MCF 10A (cell line): ENCODE measurements around the gene MS4A4A. TPM values are rescaled to one million over a fixed set of nuclear protein-coding genes. Genes with fewer than 3 reads are reported as not detected.
A peak's percentile ranks its signal among the peaks of the same experiment; 100 is the strongest.

Experiments used
- BruUV-seq: library from RNA; stranded (reverse); fragments of 400-500 nt; replicated peaks from 2 replicates; lab custom pipeline; 2021; lab: Mats Ljungman, UMichigan
- CTCF ChIA-PET: fragments of 300-600 bp; sonication (Branson Sonifier 250); formaldehyde crosslinking; extraction: SDS; loops from one replicate; lab custom pipeline; 2021; ENCODE audit warnings: antibody characterized with exemption, inconsistent platforms; lab: Yijun Ruan, JAX
- POLR2A ChIA-PET: fragments of 300-600, 350-650 bp; sonication (Branson Sonifier 250); formaldehyde crosslinking; extraction: SDS; loops from one replicate; lab custom pipeline; 2020; ENCODE audit warnings: antibody characterized with exemption, inconsistent platforms; lab: Yijun Ruan, JAX
- DNase-seq: peaks from one replicate; pipeline ENCODE4 v3.0.0-alpha.2; 2018; ENCODE audit not compliant: unreplicated experiment
- H3K27ac Mint-ChIP-seq: one replicate; pipeline ENCODE4 v1.8.0; 2022; ENCODE audit warnings: mild to moderate bottlenecking, low read depth, mixed read lengths; ENCODE audit not compliant: unreplicated experiment
- H3K27me3 Mint-ChIP-seq: one replicate; pipeline ENCODE4 v1.8.0; 2022; ENCODE audit warnings: mixed read lengths; ENCODE audit not compliant: insufficient read depth, unreplicated experiment
- H3K36me3 Mint-ChIP-seq: one replicate; pipeline ENCODE4 v1.8.0; 2022; ENCODE audit warnings: mild to moderate bottlenecking, moderate library complexity, mixed read lengths; ENCODE audit not compliant: insufficient read depth, unreplicated experiment
- H3K4me1 Mint-ChIP-seq: one replicate; pipeline ENCODE4 v1.8.0; 2022; ENCODE audit warnings: mixed read lengths; ENCODE audit not compliant: insufficient read depth, unreplicated experiment
- H3K4me3 Mint-ChIP-seq: one replicate; pipeline ENCODE4 v1.8.0; 2022; ENCODE audit warnings: mild to moderate bottlenecking, moderate library complexity, mixed read lengths; ENCODE audit not compliant: unreplicated experiment
- H3K9me3 Mint-ChIP-seq: one replicate; pipeline ENCODE4 v1.8.0; 2022; ENCODE audit warnings: mixed read lengths; ENCODE audit not compliant: unreplicated experiment
- intact Hi-C: fragments of 100-400 bp; cut with micrococcal nuclease; formaldehyde crosslinking; loops from 2 replicates; pipeline ENCODE4 v1.14.1; 2022
- total RNA-seq: library from RNA; stranded (reverse); gene quantifications from 2 replicates; pipeline ENCODE4 v1.2.3, GENCODE V29; 2022
- TF ChIP-seq, protein P1 (sequence below): fragments of 200-600 bp; IDR thresholded peaks from one replicate; pipeline ENCODE4 v1.8.0; 2022; ENCODE audit warnings: antibody characterized with exemption, mild to moderate bottlenecking; ENCODE audit not compliant: unreplicated experiment

The MS4A4A gene
- total RNA-seq, 1 experiment from 2014 or later, result not detected

DNA sequence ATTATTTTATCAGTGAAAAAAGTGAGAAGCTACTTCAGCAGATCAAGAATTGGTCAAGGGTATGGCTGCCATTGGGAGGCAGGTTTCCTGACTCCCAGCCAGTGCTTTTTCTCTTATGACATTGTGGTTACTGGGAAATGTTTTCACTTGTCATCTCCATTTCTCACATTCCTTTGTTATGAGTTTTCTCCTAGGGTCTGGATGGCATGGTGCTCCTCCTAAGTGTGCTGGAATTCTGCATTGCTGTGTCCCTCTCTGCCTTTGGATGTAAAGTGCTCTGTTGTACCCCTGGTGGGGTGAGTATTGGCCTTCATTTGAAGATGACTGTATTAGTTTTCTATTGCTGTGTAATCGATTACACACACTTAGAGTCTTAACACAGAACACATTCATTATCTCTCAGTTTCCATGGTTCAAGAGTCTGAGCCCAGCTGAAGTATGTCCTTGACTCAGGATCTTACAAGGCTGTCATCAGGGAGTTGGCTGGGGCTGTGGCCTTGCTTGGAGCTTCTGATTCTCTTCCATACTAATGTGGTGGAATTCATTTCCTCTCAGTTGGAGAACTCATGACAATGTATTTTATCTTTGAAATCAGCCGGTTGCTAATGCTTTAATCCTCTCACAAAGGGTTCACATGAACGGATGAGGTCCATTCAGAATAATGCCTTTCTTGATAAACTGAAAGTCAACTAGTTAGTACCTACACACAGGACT lies 25.6 kb downstream of the MS4A4A start:
- no peak overlapping the region for H3K27ac Mint-ChIP-seq
- H3K4me1 Mint-ChIP-seq, result peaks cover 7% of the 10 kb centered on the region
- no peaks in the 10 kb centered on the region for H3K36me3 Mint-ChIP-seq
- DNase-seq, result peak; percentile 36
- no TSS peak for BruUV-seq
- intact Hi-C loops, result no loop called here
- ChIA-PET POLR2A (no interaction called here), CTCF (interaction anchor here (0.7 kb wide), 1 partner anchor 313 kb away, joined by 3 read pairs; no protein-coding TSS in a partner anchor)
- no peak overlapping the region for H3K4me3 Mint-ChIP-seq
- H3K9me3 Mint-ChIP-seq, result no peaks in the 10 kb centered on the region
- H3K27me3 Mint-ChIP-seq, result no peaks in the 10 kb centered on the region
- TF ChIP-seq, protein P1, sequence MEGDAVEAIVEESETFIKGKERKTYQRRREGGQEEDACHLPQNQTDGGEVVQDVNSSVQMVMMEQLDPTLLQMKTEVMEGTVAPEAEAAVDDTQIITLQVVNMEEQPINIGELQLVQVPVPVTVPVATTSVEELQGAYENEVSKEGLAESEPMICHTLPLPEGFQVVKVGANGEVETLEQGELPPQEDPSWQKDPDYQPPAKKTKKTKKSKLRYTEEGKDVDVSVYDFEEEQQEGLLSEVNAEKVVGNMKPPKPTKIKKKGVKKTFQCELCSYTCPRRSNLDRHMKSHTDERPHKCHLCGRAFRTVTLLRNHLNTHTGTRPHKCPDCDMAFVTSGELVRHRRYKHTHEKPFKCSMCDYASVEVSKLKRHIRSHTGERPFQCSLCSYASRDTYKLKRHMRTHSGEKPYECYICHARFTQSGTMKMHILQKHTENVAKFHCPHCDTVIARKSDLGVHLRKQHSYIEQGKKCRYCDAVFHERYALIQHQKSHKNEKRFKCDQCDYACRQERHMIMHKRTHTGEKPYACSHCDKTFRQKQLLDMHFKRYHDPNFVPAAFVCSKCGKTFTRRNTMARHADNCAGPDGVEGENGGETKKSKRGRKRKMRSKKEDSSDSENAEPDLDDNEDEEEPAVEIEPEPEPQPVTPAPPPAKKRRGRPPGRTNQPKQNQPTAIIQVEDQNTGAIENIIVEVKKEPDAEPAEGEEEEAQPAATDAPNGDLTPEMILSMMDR, result no peak

DNA sequence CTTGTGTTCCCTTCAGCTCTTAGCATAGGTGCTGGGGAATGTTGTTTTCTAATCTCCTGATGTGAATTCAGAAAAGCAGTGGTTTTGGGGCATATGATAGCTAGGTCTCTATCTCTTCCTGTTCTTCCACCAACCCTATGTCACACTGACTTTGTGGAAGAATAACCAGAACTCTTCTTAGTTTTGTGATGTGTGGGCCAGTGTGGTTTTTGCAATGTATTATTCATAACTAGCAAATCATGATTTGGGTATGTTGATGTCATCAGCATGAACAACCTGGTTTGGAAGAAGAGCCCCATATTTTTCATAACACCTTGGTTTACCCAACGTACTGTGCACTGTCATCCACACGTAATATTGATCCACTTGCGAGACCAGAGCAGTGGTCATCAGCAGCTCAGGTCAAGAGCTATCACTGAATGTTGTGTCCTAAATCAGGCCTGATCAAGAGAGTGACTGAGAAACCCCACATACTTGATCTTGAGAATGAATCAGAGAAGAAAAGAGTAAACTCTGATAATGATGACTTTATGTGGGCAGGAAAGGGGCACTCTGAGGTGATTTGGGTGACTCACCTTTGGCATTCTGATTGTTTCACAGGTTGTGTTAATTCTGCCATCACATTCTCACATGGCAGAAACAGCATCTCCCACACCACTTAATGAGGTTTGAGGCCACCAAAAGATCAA lies 27.2 kb downstream of the MS4A4A start:
- POLR2A ChIA-PET, result no interaction called here
- CTCF ChIA-PET, result no interaction called here

DNA sequence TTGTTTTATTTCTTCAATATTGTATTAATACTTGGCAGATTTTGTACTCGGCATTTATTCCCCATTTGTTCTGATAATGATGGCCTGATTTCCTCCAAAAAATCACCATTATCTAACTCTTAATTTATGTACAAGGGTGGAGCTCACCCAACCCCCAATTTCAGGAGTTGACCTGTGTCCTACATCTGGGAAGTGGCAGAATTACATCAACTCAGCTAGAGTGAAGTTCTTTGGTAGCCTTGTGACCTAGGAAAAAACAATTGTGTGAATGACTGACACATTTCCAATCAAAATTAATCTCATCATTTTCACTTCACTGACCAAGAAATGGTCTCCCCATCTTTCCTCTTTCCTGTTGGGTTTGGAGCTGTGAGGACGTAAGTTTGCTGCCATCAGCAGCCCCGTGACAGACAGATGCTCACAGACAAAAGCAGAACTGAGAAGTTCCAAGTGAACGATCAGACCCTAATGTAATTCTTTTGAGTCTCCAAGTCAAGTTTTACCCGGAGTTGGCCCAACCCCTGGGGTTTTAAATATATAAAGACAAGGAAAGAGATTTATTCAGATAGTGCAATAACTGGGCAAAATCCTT lies 30.0 kb downstream of the MS4A4A start:
- TF ChIP-seq, protein P1, result no peak
- H3K9me3 Mint-ChIP-seq, result no peaks in the 10 kb centered on the region
- H3K36me3 Mint-ChIP-seq, result no peaks in the 10 kb centered on the region
- H3K4me1 Mint-ChIP-seq, result peaks cover 7% of the 10 kb centered on the region
- POLR2A ChIA-PET, result interaction anchor here (1.1 kb wide), 1 partner anchor 9 kb away, joined by 3 read pairs; no protein-coding TSS in a partner anchor
- no peaks in the 10 kb centered on the region for H3K27me3 Mint-ChIP-seq
- H3K27ac Mint-ChIP-seq, result no peak overlapping the region
- intact Hi-C loops, result no loop called here
- BruUV-seq, result no TSS peak
- H3K4me3 Mint-ChIP-seq, result no peak overlapping the region
- CTCF ChIA-PET, result interaction anchor here (0.7 kb wide), 1 partner anchor 15 kb away, joined by 4 read pairs; no protein-coding TSS in a partner anchor
- DNase-seq, result no peak

More for the DNA sequence above, 27.2 kb downstream of the MS4A4A start:
- H3K27me3 Mint-ChIP-seq, result no peaks in the 10 kb centered on the region
- H3K4me3 Mint-ChIP-seq, result no peak overlapping the region
- no peak overlapping the region for H3K27ac Mint-ChIP-seq
- H3K36me3 Mint-ChIP-seq, result no peaks in the 10 kb centered on the region
- TF ChIP-seq, protein P1, result no peak
- peaks cover 7% of the 10 kb centered on the region for H3K4me1 Mint-ChIP-seq
- BruUV-seq, result no TSS peak
- no peak for DNase-seq
- H3K9me3 Mint-ChIP-seq, result no peaks in the 10 kb centered on the region
- intact Hi-C loops, result no loop called here
